ENCODE data around the gene CENPX. TPM values are rescaled to one million over a fixed set of nuclear protein-coding genes. Genes with fewer than 3 reads are reported as not detected.
A peak's percentile ranks its signal among the peaks of the same experiment; 100 is the strongest.

CENPX gene
- total and polyA plus RNA-seq, 2 of the 13 experiments (the other 11 are each of a cell fraction or from before 2014, with no cell fraction given): 92.7 to 170 TPM

GRCh38 chr17:82015311-82015971 is 7.2 kb downstream of the CENPX start:
- Histone ChIP-seq H3K36me3 (replicated peaks in 1 of 2; ENCODE audit: control insufficient read depth in 1 of 2, insufficient read depth in 2 of 2, low read length in 2 of 2) (peaks cover 29 to 31% of the 10 kb centered on the region in 2 experiments), H3K79me2 (ENCODE audit: insufficient read depth, low read length) (peaks cover 5% of the 10 kb centered on the region), H3K9ac (ENCODE audit: insufficient read depth, low read depth, low read length) (peak overlapping the region; percentile 53), H3K4me1 (ENCODE audit: insufficient read depth, low read length) (peaks cover 98% of the 10 kb centered on the region), H3K4me2 (ENCODE audit: low read depth, low read length) (0 out of 2 replicates have a peak overlapping the region, but pooled peaks have one; percentile 1), H4K20me1 (ENCODE audit: insufficient read depth, low read length) (no peaks in the 10 kb centered on the region), H3K27me3 (ENCODE audit: control insufficient read depth in 1 of 2, insufficient read depth in 2 of 2, low read length in 2 of 2) (no peaks in the 10 kb centered on the region), H3K4me3 (replicated peaks in 1 of 3; ENCODE audit: insufficient read depth in 1 of 3, low read depth in 2 of 3, low read length in 3 of 3) (no peak overlapping the region), H3K27ac (ENCODE audit: extremely low read length, insufficient read depth, low read length) (peak overlapping the region; percentile 68), H3K9me3 (ENCODE audit: low read length) (no peaks in the 10 kb centered on the region), H2AFZ (ENCODE audit: low read length) (no peak overlapping the region)
- BruUV-seq (replicated peaks): no TSS peak
- DNase-seq (ENCODE audit: low spot score) (peak; percentile 92), ATAC-seq (peak; percentile 1), FAIRE-seq (no peak)
- 69% methylated on average over 21 of the region's 24 CpGs for WGBS (ENCODE audit: low lambda C conversion rate)
- CTCF ChIA-PET (ENCODE audit: low intra/inter-chr PET ratio, low total read pairs): no interaction called here
- POLR2A ChIA-PET: interaction anchor here (1.1 to 14.1 kb wide), 9 partner anchors 18 to 105 kb away, joined by 3 to 470 read pairs (median 6); partner anchors contain the start of genes DCXR and NOTUM
- in situ Hi-C loops (cut with HindIII; ENCODE audit: extremely low pct_ligation_motif_present, low pct_unique_long_range_greater_than_20kb) (no loop called here), intact Hi-C loops (cut with micrococcal nuclease; ENCODE audit: unreplicated experiment) (no loop called here)
- TF ChIP-seq HIVEP1 (CRISPR knock-in tag; IDR thresholded peaks at IDR 0.05): no peak; the same call in 1 of the 2 replicates
- no peak for TF ChIP-seq ZNF282 (IDR thresholded peaks at IDR 0.05; ENCODE audit: partially characterized antibody)
- no peak for TF ChIP-seq SMAD3 (CRISPR knock-in tag; IDR thresholded peaks at IDR 0.05)
- TF ChIP-seq SRY (CRISPR knock-in tag; IDR thresholded peaks at IDR 0.05): no peak
- no peak for TF ChIP-seq KDM5A (IDR thresholded peaks at IDR 0.05; ENCODE audit: borderline replicate concordance, low read length)
- TF ChIP-seq HCFC1 (IDR thresholded peaks at IDR 0.05; ENCODE audit: low read depth, low read length): no peak
- TF ChIP-seq ZNF180 (CRISPR knock-in tag; IDR thresholded peaks at IDR 0.05; ENCODE audit: borderline replicate concordance, low read depth): no peak
- no peak for TF ChIP-seq PHF5A (CRISPR knock-in tag; IDR thresholded peaks at IDR 0.05; ENCODE audit: low read depth, unreplicated experiment)
- TF ChIP-seq SMYD3 (CRISPR knock-in tag; IDR thresholded peaks at IDR 0.05): no peak
- peak; percentile 31; the same call in 1 of the 2 replicates for TF ChIP-seq ZNF263 (CRISPR knock-in tag; IDR thresholded peaks at IDR 0.05)
- TF ChIP-seq CENPT (CRISPR knock-in tag; IDR thresholded peaks at IDR 0.05; ENCODE audit: low read depth): no peak
- TF ChIP-seq ZNF225 (CRISPR knock-in tag; IDR thresholded peaks at IDR 0.05): no peak
- no peak for TF ChIP-seq KLF9 (CRISPR knock-in tag; IDR thresholded peaks at IDR 0.05; ENCODE audit: low read depth)
- TF ChIP-seq ZNF496 (CRISPR knock-in tag; IDR thresholded peaks at IDR 0.05; ENCODE audit: insufficient replicate concordance): no peak
- no peak for TF ChIP-seq HDAC6 (IDR thresholded peaks at IDR 0.05; ENCODE audit: low read depth, low read length)
- no peak for TF ChIP-seq ZNF3 (CRISPR knock-in tag; IDR thresholded peaks at IDR 0.05)
- TF ChIP-seq ZBTB1 (CRISPR knock-in tag; IDR thresholded peaks at IDR 0.05; ENCODE audit: borderline replicate concordance): no peak
- TF ChIP-seq, protein P1, sequence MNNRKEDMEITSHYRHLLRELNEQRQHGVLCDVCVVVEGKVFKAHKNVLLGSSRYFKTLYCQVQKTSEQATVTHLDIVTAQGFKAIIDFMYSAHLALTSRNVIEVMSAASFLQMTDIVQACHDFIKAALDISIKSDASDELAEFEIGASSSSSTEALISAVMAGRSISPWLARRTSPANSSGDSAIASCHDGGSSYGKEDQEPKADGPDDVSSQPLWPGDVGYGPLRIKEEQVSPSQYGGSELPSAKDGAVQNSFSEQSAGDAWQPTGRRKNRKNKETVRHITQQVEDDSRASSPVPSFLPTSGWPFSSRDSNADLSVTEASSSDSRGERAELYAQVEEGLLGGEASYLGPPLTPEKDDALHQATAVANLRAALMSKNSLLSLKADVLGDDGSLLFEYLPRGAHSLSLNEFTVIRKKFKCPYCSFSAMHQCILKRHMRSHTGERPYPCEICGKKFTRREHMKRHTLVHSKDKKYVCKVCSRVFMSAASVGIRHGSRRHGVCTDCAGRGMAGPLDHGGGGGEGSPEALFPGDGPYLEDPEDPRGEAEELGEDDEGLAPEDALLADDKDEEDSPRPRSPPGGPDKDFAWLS (CRISPR knock-in tag; IDR thresholded peaks at IDR 0.05; ENCODE audit: borderline replicate concordance): no peak
- peak; percentile 56; the same call in 1 of the 2 replicates for TF ChIP-seq ZFY (CRISPR knock-in tag; IDR thresholded peaks at IDR 0.05)
- TF ChIP-seq MAFK (conservative IDR thresholded peaks at IDR 0.05 in 1 of 2, IDR thresholded peaks at IDR 0.05 in 1 of 2; ENCODE audit: low read length in 2 of 2): no peak
- TF ChIP-seq, protein P2, sequence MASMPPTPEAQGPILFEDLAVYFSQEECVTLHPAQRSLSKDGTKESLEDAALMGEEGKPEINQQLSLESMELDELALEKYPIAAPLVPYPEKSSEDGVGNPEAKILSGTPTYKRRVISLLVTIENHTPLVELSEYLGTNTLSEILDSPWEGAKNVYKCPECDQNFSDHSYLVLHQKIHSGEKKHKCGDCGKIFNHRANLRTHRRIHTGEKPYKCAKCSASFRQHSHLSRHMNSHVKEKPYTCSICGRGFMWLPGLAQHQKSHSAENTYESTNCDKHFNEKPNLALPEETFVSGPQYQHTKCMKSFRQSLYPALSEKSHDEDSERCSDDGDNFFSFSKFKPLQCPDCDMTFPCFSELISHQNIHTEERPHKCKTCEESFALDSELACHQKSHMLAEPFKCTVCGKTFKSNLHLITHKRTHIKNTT (CRISPR knock-in tag; IDR thresholded peaks at IDR 0.05): no peak
- TF ChIP-seq, protein P3, sequence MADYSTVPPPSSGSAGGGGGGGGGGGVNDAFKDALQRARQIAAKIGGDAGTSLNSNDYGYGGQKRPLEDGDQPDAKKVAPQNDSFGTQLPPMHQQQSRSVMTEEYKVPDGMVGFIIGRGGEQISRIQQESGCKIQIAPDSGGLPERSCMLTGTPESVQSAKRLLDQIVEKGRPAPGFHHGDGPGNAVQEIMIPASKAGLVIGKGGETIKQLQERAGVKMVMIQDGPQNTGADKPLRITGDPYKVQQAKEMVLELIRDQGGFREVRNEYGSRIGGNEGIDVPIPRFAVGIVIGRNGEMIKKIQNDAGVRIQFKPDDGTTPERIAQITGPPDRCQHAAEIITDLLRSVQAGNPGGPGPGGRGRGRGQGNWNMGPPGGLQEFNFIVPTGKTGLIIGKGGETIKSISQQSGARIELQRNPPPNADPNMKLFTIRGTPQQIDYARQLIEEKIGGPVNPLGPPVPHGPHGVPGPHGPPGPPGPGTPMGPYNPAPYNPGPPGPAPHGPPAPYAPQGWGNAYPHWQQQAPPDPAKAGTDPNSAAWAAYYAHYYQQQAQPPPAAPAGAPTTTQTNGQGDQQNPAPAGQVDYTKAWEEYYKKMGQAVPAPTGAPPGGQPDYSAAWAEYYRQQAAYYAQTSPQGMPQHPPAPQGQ (CRISPR knock-in tag; IDR thresholded peaks at IDR 0.05; ENCODE audit: borderline replicate concordance): no peak

All from HepG2 (cell line).